Calu3 (cell line): ENCODE measurements around the gene LGALS3. TPM values are rescaled to one million over a fixed set of nuclear protein-coding genes. Genes with fewer than 3 reads are reported as not detected.

Source experiments
- BruUV-seq: library from RNA; stranded (reverse); fragments of 400-500 nt; replicated peaks from 2 replicates; lab custom pipeline; 2021; lab: Mats Ljungman, UMichigan
- CTCF ChIA-PET: fragments of 300-600 bp; sonication (Branson Sonifier 250); formaldehyde crosslinking; loops from one replicate; lab custom pipeline; 2022; ENCODE audit warnings: antibody characterized with exemption; lab: Charles Lee
- DNase-seq: peaks from one replicate; pipeline ENCODE4 v3.0.0; 2022
- H3K27ac Mint-ChIP-seq: one replicate; pipeline ENCODE4 v1.8.0; 2022; ENCODE audit warnings: mixed read lengths; ENCODE audit not compliant: unreplicated experiment
- H3K27me3 Mint-ChIP-seq: one replicate; pipeline ENCODE4 v1.8.0; 2022; ENCODE audit warnings: mixed read lengths; ENCODE audit not compliant: unreplicated experiment
- H3K36me3 Mint-ChIP-seq: one replicate; pipeline ENCODE4 v1.8.0; 2022; ENCODE audit warnings: mild to moderate bottlenecking, moderate library complexity, mixed read lengths; ENCODE audit not compliant: insufficient read depth, unreplicated experiment
- H3K4me1 Mint-ChIP-seq: one replicate; pipeline ENCODE4 v1.8.0; 2022; ENCODE audit warnings: mild to moderate bottlenecking, low read depth, mixed read lengths; ENCODE audit not compliant: unreplicated experiment
- H3K4me3 Mint-ChIP-seq: one replicate; pipeline ENCODE4 v1.8.0; 2022; ENCODE audit warnings: mild to moderate bottlenecking, low read depth, moderate library complexity, mixed read lengths; ENCODE audit not compliant: unreplicated experiment
- H3K9me3 Mint-ChIP-seq: one replicate; pipeline ENCODE4 v1.8.0; 2022; ENCODE audit warnings: low read depth, mixed read lengths; ENCODE audit not compliant: unreplicated experiment
- CTCF ChIP-seq: fragments of 200-600 bp; IDR thresholded peaks from one replicate; pipeline ENCODE4 v1.8.0; 2022; ENCODE audit warnings: antibody characterized with exemption; ENCODE audit not compliant: unreplicated experiment
- intact Hi-C: fragments of 100-400 bp; cut with micrococcal nuclease; formaldehyde crosslinking; loops from one replicate; pipeline ENCODE4 v1.10.0; 2022; ENCODE audit not compliant: unreplicated experiment
- total RNA-seq: library from RNA; stranded (reverse); gene quantifications from 2 replicates; pipeline ENCODE4 v1.2.3, GENCODE V29; 2022

LGALS3 gene
- total RNA-seq, 1 experiment from 2014 or later: 429 TPM

- Mint-ChIP-seq H3K27me3 (no peaks in the 10 kb centered on the region), H3K4me3 (no peak overlapping the region), H3K4me1 (peaks cover 20% of the 10 kb centered on the region), H3K36me3 (peaks cover 6% of the 10 kb centered on the region), H3K27ac (no peak overlapping the region), H3K9me3 (no peaks in the 10 kb centered on the region)
- no peak for TF ChIP-seq CTCF
- no TSS peak for BruUV-seq
- intact Hi-C loops: loop anchor here (5.0 kb wide), 1 partner anchor 35 kb away; the partner anchor contains the start of gene MAPK1IP1L
- no peak for DNase-seq
- CTCF ChIA-PET: interaction anchor here (1.0 kb wide), 1 partner anchor 9 kb away, joined by 6 read pairs; no protein-coding TSS in a partner anchor
Measured at GRCh38 chr14:55086938-55087337, 42.1 kb upstream of the LGALS3 start.

DNA sequence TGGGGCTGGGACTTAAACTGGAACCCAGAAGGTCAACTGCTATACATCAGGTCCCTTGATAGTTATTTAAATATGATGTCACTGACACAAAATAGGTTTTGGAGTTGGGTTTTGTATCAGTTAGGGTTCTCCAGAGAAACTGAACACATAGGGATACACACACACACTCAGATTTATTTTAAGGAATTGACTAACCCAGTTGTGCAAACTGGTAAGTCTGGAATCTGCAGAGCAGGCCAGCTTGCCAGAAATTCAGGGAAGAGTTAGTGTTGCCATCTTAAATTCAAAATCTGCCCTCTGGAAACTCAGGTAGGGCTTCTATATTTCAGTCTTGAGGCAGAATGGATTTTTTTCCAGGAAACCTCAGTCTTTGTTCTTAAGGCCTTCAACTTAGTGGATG lies 40.7 kb upstream of the LGALS3 start:
- Mint-ChIP-seq H3K27me3 (no peaks in the 10 kb centered on the region), H3K4me1 (peaks cover 27% of the 10 kb centered on the region), H3K36me3 (peaks cover 11% of the 10 kb centered on the region), H3K27ac (no peak overlapping the region), H3K4me3 (no peak overlapping the region), H3K9me3 (no peaks in the 10 kb centered on the region)
- CTCF ChIA-PET: interaction anchor here (1.3 kb wide), 1 partner anchor 49 kb away, joined by 5 read pairs; no protein-coding TSS in a partner anchor
- DNase-seq: no peak
- intact Hi-C loops: loop anchor here (5.0 kb wide), 1 partner anchor 36 kb away; the partner anchor contains the start of gene MAPK1IP1L
- no TSS peak for BruUV-seq
- TF ChIP-seq CTCF: no peak

- DNase-seq: no peak
- CTCF ChIA-PET: interaction anchor here (1.0 kb wide), 1 partner anchor 14 kb away, joined by 3 read pairs; no protein-coding TSS in a partner anchor
- TF ChIP-seq CTCF: no peak
- intact Hi-C loops: no loop called here
- H3K4me3 Mint-ChIP-seq: no peak overlapping the region
- H3K4me1 Mint-ChIP-seq: peaks cover 27% of the 10 kb centered on the region
- H3K9me3 Mint-ChIP-seq: no peaks in the 10 kb centered on the region
- H3K27ac Mint-ChIP-seq: no peak overlapping the region
- peaks cover 14% of the 10 kb centered on the region for H3K36me3 Mint-ChIP-seq
- no TSS peak for BruUV-seq
- H3K27me3 Mint-ChIP-seq: no peaks in the 10 kb centered on the region
Measured at GRCh38 chr14:55092341-55092740, 36.7 kb upstream of the LGALS3 start.

- no peaks in the 10 kb centered on the region for H3K27me3 Mint-ChIP-seq
- no peaks in the 10 kb centered on the region for H3K9me3 Mint-ChIP-seq
- peaks cover 43% of the 10 kb centered on the region for H3K4me1 Mint-ChIP-seq
- CTCF ChIA-PET: interaction anchor here (1.4 kb wide), 1 partner anchor 36 kb away, joined by 4 read pairs; no protein-coding TSS in a partner anchor
- H3K36me3 Mint-ChIP-seq: peaks cover 20% of the 10 kb centered on the region
- intact Hi-C loops: no loop called here
- H3K27ac Mint-ChIP-seq: no peak overlapping the region
- DNase-seq: no peak
- TF ChIP-seq CTCF: no peak
- H3K4me3 Mint-ChIP-seq: no peak overlapping the region
- BruUV-seq: no TSS peak
Measured at GRCh38 chr14:55094292-55095157, 34.5 kb upstream of the LGALS3 start.
